Muscle of leg (tissue), 11 donors: ENCODE data around the gene ATXN1. TPM values are rescaled to one million over a fixed set of nuclear protein-coding genes. Genes with fewer than 3 reads are reported as not detected.

Experiments used
- DNase-seq: peaks from one replicate; pipeline ENCODE4 v3.0.0; 2013
- H3K27ac ChIP-seq: one replicate; pipeline ENCODE4 v1.5.1; 2013; ENCODE audit warnings: mild to moderate bottlenecking, low read length, control low read depth
- H3K27me3 ChIP-seq: one replicate; pipeline ENCODE4 v1.6.1; 2013; ENCODE audit warnings: low read length; ENCODE audit not compliant: control insufficient read depth, insufficient read depth
- H3K36me3 ChIP-seq: one replicate; pipeline ENCODE4 v1.6.1; 2013; ENCODE audit warnings: low read length; ENCODE audit not compliant: control insufficient read depth, insufficient read depth
- H3K4me1 ChIP-seq: one replicate; pipeline ENCODE4 v1.6.1; 2013; ENCODE audit warnings: low read length; ENCODE audit not compliant: control insufficient read depth, insufficient read depth
- H3K4me3 ChIP-seq: one replicate; pipeline ENCODE4 v1.5.1; 2013; ENCODE audit warnings: low read length, control low read depth
- H3K9me3 ChIP-seq: replicated peaks from 2 replicates; pipeline ENCODE4 v1.6.1; 2013; ENCODE audit warnings: low read depth, low read length; ENCODE audit not compliant: control insufficient read depth
- WGBS: methylation state at CpG from one replicate; pipeline ENCODE4 v1.1.5; 2013; ENCODE audit warnings: missing lambda C conversion rate; ENCODE audit not compliant: insufficient coverage; 5-methylcytosine and 5-hydroxymethylcytosine counted together
- polyA plus RNA-seq, 8 donors: library from polyadenylated mRNA; unstranded; fragments of 120-200 nt; gene quantifications; one replicate each; pipeline versions ENCODE4 v1.2.1 to v1.2.3, GENCODE V29; 2013; ENCODE audit warnings: inconsistent platforms in 1 of 8, low replicate concordance in 1 of 8; ENCODE audit not compliant: insufficient read length in 8 of 8, insufficient read depth in 1 of 8
- total RNA-seq: library from RNA; stranded (reverse); fragments of 120-200 nt; gene quantifications from one replicate; pipeline ENCODE4 v1.2.4, GENCODE V29; 2013

Gene ATXN1
- total and polyA plus RNA-seq, 9 donors = 10.2 to 19.9 (median 12.9) TPM

GRCh38 chr6:16321826-16322225 is 439.4 kb downstream of the ATXN1 start:
- Histone ChIP-seq H3K27ac (peak overlapping the region; percentile 96), H3K27me3 (no peaks in the 10 kb centered on the region), H3K36me3 (peaks cover 10% of the 10 kb centered on the region), H3K4me1 (peaks cover 62% of the 10 kb centered on the region), H3K9me3 (no peaks in the 10 kb centered on the region), H3K4me3 (no peak overlapping the region)
- no CpG with 5 or more reads among the region's 11 CpGs for WGBS
- no peak for DNase-seq

GRCh38 chr6:16321341-16321710 is 439.9 kb downstream of the ATXN1 start:
- H3K4me3 ChIP-seq = no peak overlapping the region
- no peak for DNase-seq
- H3K27me3 ChIP-seq = no peaks in the 10 kb centered on the region
- H3K4me1 ChIP-seq = peaks cover 63% of the 10 kb centered on the region
- 100% methylated on average over 2 of the region's 7 CpGs for WGBS
- H3K27ac ChIP-seq = peak overlapping the region; percentile 96
- H3K36me3 ChIP-seq = peaks cover 6% of the 10 kb centered on the region
- no peaks in the 10 kb centered on the region for H3K9me3 ChIP-seq

GRCh38 chr6:16320533-16321340 is 440.5 kb downstream of the ATXN1 start:
- no peak overlapping the region for H3K4me3 ChIP-seq
- no peaks in the 10 kb centered on the region for H3K9me3 ChIP-seq
- peaks cover 1% of the 10 kb centered on the region for H3K36me3 ChIP-seq
- H3K27ac ChIP-seq = peak overlapping the region; percentile 96
- DNase-seq = peak; percentile 67
- no peaks in the 10 kb centered on the region for H3K27me3 ChIP-seq
- WGBS = 61% methylated on average over 13 of the region's 21 CpGs
- peaks cover 63% of the 10 kb centered on the region for H3K4me1 ChIP-seq

- peak overlapping the region; percentile 96 for H3K27ac ChIP-seq
- WGBS = 21% methylated on average over 2 of the region's 16 CpGs
- no peaks in the 10 kb centered on the region for H3K36me3 ChIP-seq
- peaks cover 63% of the 10 kb centered on the region for H3K4me1 ChIP-seq
- H3K9me3 ChIP-seq = no peaks in the 10 kb centered on the region
- DNase-seq = peak; percentile 93
- H3K27me3 ChIP-seq = no peaks in the 10 kb centered on the region
- no peak overlapping the region for H3K4me3 ChIP-seq
These were observed 441.3 kb downstream of the ATXN1 start for GRCh38 chr6:16319813-16320532.

GRCh38 chr6:16318953-16319720 is 442.1 kb downstream of the ATXN1 start:
- no peak for DNase-seq
- no peaks in the 10 kb centered on the region for H3K36me3 ChIP-seq
- peak overlapping the region; percentile 96 for H3K27ac ChIP-seq
- no peak overlapping the region for H3K4me3 ChIP-seq
- no peaks in the 10 kb centered on the region for H3K9me3 ChIP-seq
- peaks cover 55% of the 10 kb centered on the region for H3K4me1 ChIP-seq
- H3K27me3 ChIP-seq = no peaks in the 10 kb centered on the region
- 100% methylated on average over 7 of the region's 8 CpGs for WGBS

GRCh38 chr6:16318538-16318937 is 442.7 kb downstream of the ATXN1 start:
- Histone ChIP-seq H3K4me3 (no peak overlapping the region), H3K4me1 (peaks cover 49% of the 10 kb centered on the region), H3K27me3 (no peaks in the 10 kb centered on the region), H3K9me3 (no peaks in the 10 kb centered on the region), H3K36me3 (no peaks in the 10 kb centered on the region), H3K27ac (peak overlapping the region; percentile 96)
- peak; percentile 41 for DNase-seq
- WGBS = 72% methylated on average over 4 of the region's 6 CpGs

GRCh38 chr6:16316741-16317251 is 444.5 kb downstream of the ATXN1 start:
- Histone ChIP-seq H3K4me3 (no peak overlapping the region), H3K27me3 (no peaks in the 10 kb centered on the region), H3K9me3 (no peaks in the 10 kb centered on the region), H3K4me1 (peaks cover 32% of the 10 kb centered on the region), H3K27ac (no peak overlapping the region), H3K36me3 (no peaks in the 10 kb centered on the region)
- DNase-seq = peak; percentile 60
- WGBS = 54% methylated on average over 2 of the region's 7 CpGs

- H3K27me3 ChIP-seq = no peaks in the 10 kb centered on the region
- WGBS = no CpG with 5 or more reads among the region's 4 CpGs
- no peak overlapping the region for H3K4me3 ChIP-seq
These were observed 447.0 kb downstream of the ATXN1 start for GRCh38 chr6:16314296-16314695.

GRCh38 chr6:16313732-16314131 is 447.5 kb downstream of the ATXN1 start:
- DNase-seq = no peak
- 80% methylated on average over 5 of the region's 9 CpGs for WGBS
- Histone ChIP-seq H3K9me3 (no peaks in the 10 kb centered on the region), H3K27ac (no peak overlapping the region), H3K27me3 (no peaks in the 10 kb centered on the region), H3K4me1 (peaks cover 6% of the 10 kb centered on the region), H3K4me3 (no peak overlapping the region), H3K36me3 (no peaks in the 10 kb centered on the region)

More at GRCh38 chr6:16314296-16314695, 447.0 kb downstream of the ATXN1 start:
- H3K9me3 ChIP-seq = no peaks in the 10 kb centered on the region
- no peaks in the 10 kb centered on the region for H3K36me3 ChIP-seq
- peaks cover 10% of the 10 kb centered on the region for H3K4me1 ChIP-seq
- H3K27ac ChIP-seq = no peak overlapping the region
- no peak for DNase-seq

- H3K27me3 ChIP-seq = no peaks in the 10 kb centered on the region
- WGBS = 92% methylated on average over 3 of the region's 6 CpGs
- no peak for DNase-seq
- peaks cover under 1% of the 10 kb centered on the region for H3K4me1 ChIP-seq
- no peak overlapping the region for H3K4me3 ChIP-seq
- no peak overlapping the region for H3K27ac ChIP-seq
- no peaks in the 10 kb centered on the region for H3K9me3 ChIP-seq
- peaks cover 3% of the 10 kb centered on the region for H3K36me3 ChIP-seq
These were observed 449.5 kb downstream of the ATXN1 start for GRCh38 chr6:16311763-16312162.
